Stimulated activated CD8-positive, alpha-beta memory T cell treated with anti-CD3 and anti-CD28 coated beads, Interleukin-4, amount 100 ng/mL, for 4 hours (primary cell): Measurements from ENCODE around the gene HS2ST1.
"Not testable (repeated sequence)": the region's sequence is repeated elsewhere in the genome, so short reads cannot be mapped to it uniquely, and the experiment has no call there.

ENCODE experiments used
- DNase-seq, 2 donors: peaks; one replicate each; pipeline ENCODE4 v3.0.0-alpha.2; 2020; ENCODE audit warnings: low read depth in 2 of 2, low spot score in 1 of 2

The HS2ST1 gene

DNA sequence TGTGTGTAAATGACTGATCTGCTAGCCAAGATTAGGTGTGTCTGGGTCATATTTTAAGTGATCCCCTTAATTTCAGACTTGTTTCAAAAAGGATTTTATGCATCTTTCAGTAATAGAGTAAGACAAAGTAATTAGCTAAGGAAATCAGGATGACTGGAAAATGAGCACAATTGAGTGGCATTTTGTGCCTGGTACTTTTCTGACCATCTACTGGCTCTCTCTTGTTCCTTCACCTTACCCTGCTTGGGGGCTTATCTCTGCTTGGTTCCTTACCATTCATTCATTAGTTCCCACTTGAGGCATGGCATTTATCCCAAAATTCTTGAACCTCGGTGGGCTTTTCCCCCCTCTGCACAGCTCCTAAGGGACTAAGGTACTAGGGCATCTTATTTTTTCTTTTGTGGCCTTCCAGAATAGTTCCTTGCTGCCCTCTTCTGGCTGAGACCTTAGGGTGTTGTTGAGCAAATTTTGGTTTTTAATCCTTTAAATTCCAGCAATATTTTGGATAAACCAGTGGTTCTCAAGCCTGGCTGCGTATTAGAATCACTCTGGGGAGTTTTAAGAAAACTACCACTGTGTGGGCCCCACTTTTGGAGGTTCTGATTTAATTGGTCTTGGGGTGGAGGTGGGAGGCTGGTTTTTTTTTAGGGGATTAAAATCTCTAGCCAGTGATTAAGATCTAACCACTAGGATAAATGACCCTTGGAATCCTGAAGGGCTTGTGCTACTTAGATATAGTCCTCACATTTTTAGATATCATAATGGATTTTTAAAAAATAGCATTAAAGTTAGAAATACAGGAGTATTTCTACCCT is 50.8 kb downstream of the HS2ST1 start:
- peak in 1 of 2 donors; percentile 2 for DNase-seq

DNA sequence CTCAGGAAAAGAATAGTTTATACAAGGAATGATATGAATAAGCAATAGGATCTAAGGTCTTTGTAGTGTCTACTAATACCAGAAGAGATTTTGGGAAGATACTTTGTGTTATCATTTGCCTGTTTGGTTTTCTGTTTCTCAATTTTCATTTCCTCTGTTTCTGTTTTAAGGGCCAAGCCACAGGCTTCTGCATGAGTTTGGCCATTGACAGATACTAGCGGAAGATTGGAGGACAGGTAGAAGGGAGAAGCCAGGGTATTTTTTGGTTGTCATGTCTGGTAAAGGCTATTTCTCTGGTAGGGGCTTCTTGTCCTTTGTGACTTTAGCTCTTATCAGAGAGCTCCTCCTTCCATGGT is 51.4 kb downstream of the HS2ST1 start:
- no peak for DNase-seq

DNA sequence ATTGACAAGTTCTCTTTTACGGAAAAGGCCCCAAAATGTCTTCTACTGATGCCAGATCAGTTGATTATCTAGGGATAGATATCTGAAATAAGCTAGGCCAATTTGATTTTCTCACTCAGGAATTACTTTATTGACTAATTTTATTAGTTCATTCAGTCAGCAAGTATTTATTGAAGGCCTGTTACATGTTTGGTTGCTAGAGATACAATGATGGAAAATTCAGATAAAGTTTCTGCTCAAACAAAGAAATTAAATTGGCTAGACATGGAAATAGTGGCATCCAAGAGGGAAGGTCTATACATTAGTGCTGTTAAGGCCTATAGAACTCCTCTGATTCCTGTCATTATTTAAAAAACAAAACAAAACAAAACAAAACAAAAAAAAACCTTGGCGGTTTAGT is 56.5 kb downstream of the HS2ST1 start:
- DNase-seq, result no peak

DNA sequence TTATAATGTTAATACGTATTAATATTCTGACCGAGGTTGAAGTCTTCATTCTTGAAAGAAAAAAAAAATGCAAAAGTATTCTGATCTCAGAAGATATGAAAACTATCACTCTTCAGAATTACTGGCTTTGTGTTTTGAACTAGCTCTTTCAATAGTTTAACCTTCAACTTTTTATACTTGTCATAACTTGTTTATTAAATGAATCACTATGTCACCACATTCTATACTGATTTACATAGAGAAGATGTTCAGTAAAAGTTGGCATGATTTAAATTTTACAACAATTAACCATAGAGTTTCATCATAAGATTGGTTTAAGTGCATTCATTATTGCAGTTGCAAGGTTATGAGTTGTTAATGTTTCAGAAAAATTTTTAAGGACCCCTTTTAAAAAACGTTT is 57.3 kb downstream of the HS2ST1 start:
- DNase-seq, result no peak

DNA sequence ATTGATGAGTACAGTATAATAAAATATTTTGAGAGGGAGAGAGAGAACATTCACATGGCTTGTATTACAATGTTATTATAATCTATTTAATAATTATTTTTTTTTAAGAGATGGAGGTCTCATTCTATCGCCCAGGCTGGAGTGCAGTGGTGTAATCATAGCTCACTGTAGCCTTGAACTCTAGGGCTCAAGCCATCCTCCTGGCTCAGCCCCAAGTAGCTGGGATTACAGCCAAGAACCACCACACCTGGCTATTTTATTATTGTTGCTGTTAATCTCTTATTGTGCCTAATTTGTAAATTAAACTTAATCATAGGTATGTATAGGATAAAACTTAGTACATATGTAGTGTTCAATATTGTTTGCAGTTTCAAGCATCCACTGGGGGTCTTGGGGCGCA is 57.8 kb downstream of the HS2ST1 start:
- DNase-seq, result no peak

DNA sequence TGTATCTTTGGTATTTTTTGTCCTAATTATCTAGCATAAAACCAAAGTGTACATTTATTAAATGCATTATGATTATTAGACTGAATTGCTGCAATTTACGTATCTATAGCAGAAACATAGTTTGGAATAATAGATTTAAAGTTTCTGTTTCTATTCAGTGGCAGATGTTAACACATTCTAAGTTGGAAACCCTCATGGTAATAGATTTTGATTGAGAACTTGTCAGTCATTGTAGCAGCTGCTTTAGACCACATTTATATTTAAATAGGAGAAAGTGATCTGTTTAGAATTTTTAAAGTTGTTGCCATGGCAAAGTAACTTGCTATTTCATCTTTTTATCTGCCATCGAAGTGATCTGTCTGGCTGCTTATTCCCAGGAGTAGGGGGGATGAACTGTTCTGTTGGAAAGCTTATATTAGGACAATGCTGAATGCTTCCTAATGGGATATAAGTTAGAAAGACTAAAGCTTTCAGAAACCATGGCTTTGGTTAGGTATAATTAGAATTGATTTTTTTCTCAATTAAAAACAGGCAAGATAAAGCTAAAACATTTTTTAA is 61.6 kb downstream of the HS2ST1 start:
- DNase-seq, result no peak

DNA sequence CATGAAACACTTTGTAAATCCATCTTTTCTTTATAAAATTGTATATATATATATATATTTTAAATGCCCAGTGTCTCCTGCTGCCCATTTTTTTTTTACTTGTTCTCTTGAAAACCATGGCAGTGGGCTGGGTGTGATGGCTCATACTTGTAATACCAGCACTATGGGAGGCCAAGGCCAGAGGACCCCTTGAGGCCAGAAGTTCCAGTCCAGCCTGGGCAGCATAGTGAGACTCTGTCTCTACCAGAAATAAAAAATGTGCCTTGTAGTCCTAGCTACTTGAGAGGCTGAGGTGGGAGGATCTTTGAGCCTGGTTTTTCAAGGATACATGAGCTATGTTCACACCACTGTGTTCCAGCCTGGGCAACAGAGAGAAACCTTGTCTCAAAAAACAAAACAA is 62.2 kb downstream of the HS2ST1 start:
- no peak for DNase-seq

DNA sequence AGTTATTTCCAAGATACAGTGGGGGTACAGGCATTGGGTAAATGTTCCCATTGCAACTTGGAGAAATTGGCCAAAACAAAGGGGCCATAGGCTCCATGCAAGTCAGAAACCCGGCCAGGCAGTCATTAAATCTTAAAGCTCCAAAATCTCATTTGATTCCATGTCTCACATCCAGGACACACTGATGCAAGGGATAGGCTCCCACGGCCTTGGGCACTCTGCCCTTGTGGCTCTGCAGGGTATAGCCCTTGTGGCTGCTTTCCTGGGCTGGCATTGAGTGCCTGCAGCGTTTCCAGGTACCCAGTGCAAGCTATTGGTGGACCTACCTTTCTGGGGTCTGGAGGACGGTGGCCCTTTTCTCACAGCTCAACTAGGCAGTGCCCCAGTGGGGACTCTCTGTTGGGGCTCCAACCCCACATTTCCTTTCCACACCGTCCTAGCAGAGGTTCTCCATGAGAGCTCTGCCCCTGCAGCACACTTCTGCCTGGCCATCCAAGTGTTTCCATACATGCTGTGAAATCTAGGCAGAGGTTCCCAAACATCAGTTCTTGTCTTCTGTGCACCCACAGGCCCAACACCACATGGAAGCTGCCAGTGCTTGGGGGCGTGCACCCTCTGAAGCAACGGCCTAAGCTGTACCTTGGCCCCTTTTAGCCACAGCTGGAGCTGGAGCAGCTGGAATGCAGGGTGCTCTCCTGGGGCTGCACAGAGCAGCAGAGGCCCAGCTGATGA is 67.2 kb downstream of the HS2ST1 start:
- DNase-seq, result no peak

DNA sequence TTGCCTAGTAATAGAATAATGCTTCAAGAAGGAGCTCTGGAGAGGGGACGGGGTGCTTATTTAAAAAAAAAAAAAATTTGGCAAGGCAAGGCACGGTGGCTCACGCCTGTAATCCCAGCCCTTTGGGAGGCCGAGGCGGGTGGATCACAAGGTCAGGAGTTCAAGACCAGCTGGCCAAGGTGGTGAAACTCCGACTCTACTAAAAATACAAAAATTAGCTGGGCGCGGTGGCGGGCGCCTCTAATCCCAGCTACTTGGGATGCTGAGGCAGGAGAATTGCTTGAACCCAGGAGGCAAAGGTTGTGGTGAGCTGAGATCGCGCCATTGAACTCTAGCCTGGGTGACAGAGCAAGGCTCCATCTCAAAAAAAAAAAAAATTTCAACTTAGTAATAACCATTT is 69.2 kb downstream of the HS2ST1 start:
- DNase-seq, result not testable (repeated sequence)

DNA sequence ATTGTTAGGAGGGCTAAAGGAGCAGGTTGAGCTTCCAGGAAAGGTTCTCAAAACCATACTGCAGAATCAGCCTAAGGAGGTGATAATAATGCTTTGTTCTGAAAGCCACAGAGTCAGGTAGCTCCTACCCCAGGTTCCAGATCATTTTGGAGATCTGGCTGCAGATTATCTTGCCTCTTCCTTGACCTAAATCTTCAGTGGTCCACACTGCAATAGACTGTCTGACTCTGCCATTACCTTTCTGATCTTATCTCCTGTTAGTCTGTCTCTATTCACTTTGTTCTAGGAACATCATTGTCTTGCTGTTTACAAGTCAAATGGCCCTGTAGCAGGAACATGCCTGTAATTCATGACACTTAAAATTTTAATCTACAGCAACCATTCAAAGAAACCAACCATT is 73.0 kb downstream of the HS2ST1 start:
- DNase-seq, result no peak

DNA sequence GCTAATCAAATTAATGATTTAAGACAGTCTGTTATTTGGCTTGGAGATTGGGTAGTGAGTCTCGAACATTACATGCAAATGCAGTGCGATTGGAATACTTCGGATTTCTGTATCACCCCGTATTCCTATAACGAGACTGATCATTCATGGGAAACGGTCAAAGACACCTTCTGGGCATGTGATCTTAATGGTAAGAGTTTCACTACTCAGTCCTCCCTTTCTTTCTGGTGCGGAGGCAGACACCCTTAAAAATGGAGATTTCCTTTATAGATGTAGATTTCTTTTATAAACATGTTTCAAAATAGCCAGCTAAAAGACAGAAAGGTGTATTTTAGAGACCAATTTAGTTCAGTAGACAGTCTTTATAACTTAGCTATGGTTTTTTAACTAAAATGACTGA is 74.4 kb downstream of the HS2ST1 start:
- no peak for DNase-seq

DNA sequence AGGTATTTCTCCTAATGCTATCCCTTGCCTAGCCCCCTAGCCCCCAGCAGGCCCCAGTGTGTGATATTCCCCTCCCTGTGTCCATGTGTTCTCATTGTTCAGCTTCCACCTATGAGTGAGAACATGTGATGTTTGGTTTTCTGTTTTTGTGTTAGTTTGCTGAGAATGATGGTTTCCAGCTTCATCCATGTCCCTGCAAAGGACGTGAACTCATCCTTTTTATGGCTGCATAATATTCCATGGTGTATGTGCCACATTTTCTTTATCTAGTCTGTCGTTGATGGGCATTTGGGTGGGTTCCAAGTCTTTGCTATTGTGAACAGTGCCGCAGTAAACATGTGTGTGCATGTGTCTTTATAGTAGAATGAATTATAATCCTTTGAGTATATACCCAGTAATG is 75.3 kb downstream of the HS2ST1 start:
- not testable (repeated sequence) for DNase-seq

DNA sequence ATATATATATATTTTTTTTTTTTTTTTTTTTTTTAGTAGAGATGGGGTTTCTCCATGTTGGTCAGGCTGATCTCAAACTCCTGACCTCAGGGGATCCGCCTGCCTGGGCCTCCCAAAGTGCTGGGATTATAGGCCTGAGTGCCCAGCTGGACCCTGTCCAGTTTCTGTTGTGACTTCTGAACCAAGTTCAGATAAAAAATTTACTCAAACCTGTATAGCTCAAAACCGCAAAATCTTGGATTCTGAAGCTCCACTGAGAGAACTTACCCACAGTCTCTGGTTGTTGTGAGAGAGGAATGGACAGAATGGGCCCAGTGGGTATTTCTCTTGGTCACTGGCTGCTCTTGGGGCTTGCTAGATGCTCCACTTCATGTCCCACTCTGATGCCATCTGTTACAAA is 76.4 kb downstream of the HS2ST1 start:
- DNase-seq, result no peak

DNA sequence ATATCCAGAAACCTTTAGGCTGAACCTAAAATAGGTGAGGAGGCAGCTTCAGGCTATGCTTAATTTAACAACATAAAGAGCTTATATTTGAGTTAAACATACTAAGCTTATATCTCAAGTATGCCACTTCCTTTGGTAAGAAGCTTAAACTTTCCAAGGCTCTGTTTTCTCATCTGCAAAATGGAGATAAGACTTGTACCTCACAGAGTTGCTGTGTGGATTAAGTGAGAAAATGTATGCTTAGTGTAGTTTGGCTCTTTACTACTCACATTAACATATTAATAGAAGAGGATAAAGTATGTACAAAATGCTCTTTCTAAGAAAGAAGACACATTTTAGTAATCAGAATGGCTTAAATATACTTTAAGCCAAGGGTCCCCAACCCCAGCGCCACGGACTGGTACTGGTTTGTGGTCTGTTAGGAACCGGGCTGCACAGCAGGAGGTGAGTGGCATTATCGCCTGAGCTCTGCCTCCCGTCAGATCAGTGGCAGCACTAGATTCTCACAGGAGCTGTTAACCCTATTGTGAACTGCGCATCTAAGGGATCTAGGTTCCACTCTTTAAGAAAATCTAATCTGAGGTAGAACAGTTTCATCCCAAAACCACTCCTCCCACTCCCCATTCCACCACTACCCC is 77.2 kb downstream of the HS2ST1 start:
- no peak for DNase-seq

DNA sequence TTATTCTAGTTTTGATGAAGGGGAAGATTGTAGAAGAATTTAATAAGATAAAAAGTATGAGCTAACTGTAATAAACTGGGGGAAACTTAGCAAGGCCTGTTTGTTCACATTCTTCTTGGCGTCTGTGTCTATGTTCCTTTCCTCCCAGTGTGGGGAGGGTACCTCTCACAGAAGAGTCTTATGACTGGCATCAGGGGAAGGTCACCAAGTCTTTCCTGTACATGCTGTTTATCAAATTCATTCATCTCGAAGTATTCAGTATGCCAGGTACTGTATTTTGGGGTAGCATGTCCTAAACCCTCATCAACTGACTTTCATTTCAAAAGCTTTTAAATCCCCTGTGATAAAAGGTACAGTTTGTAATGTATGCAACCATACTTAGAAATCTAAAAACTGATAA is 78.4 kb downstream of the HS2ST1 start:
- DNase-seq, result no peak

DNA sequence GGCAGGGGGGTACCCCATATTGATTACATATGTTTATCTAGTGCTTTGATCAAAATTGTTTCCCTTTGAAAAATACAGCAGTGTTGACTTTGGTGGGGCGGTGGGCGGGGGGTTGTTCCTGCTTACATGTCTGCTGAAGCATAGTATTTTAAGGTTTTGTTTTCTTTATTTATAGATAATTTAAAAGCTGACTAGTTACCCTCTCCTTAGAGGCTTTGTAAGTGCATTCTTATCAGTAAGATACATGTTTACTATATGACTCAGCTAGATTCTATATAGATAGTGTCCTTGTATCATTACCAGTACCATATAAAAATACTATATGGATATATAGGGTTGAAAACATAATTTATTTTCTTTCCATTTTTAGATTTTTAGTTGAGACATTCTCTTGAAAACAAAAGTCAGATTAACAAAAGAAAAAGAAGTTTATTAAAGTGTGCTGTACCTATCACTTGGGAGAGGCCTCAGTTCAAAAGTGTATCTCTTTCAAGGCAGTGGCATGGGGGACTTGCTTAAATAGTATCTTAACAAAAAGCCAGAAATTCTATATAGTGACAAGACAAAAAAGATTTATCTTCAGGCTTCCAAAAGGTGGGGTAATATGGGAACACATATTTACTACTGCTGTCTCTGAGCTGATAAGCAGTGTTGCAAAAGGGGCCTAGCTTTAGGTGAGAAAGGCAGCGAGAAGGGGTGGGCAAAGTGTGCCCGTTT is 79.0 kb downstream of the HS2ST1 start:
- DNase-seq, result no peak

DNA sequence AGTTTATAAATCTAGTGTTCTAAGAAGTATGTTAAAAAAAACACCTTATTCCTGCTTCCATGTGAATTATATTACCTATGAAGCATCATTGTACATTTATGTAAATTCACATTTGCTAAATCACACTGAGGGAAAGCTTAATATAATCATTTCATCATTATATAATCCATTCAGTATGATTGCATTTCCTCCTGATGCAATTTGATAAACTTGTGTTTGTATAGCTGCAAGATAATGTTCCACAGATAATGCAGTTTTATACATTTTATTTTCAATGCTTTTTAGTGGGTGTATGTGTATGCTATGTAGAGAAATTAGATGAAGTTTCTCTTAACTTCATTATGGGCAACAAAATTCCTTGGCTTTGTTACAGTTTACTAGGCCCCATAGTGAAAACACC is 79.6 kb downstream of the HS2ST1 start:
- no peak for DNase-seq

DNA sequence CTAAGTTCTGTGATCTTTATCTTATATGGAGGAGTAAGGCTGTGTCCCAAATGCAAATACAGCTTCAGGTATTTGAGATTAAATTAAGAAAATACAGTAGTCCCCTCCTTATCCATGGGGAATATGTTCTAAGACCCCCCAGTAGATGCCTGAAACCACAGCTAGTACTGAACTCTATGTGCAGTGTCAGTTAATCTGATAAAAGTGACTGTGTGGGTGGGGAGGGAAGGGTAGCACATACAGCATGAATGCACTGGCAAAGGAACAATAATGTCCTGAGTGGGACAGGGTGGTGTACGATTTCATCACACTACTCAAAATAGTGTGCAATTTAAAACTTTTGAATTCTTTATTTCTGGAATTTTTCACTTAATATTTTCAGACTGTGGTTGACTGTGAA is 83.1 kb downstream of the HS2ST1 start:
- no peak for DNase-seq

DNA sequence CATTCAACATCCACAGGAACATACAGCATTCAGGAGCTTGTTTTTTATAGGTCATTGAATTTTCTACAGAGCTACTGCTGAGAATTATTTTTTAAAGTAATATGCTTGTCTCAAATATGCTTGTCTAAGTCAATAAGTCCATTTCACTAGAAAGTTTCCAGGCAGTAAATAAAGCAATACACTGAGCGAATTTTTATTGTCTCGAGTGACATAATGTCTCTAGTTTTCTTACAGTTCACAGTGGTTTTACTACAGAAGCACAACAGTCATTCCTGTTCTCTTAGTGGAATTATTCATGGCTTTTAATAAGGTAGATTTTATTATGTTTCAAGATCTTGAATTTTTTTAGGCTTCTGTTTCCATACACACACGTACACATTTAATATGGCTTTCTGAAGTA is 83.8 kb downstream of the HS2ST1 start:
- no peak for DNase-seq

DNA sequence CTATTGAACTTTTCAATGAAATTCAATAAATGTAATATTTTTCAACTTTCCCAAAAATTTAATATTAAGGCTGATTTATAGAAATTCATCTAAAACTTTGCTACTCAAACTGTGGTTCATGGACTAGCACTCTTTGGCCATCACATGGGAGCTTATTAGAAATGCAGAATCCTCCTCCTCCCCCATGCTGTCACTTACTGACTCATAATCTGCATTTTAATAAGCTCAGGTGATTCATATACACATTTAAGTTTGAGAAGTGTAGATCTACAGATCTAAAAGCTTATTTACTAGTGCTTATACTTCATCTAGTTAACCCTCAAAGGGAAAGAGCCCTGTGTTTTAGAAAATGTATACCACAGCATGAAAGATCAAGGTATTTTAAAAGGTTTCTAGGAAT is 84.3 kb downstream of the HS2ST1 start:
- DNase-seq, result no peak

DNA sequence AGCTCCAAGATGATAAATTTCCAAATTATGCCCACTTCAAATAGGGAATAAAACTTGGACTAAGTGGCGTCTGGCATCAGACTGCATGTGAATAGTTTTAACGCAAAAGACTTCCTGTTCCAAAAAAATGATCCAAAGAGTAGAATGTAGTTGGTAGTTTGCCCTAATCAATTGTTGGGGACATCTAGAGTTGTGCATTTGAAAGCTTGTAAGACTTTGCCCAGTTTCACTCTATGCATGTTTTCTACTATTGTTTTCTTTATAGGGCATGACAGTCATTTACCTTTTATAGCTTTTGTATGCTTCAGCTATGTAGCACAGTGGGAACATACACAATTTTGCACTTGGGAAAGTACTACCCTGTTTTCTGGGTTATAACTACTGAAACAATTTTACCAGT is 86.0 kb downstream of the HS2ST1 start:
- no peak for DNase-seq
